Stimulated activated naive CD8-positive, alpha-beta T cell treated with anti-CD3 and anti-CD28 coated beads, Interleukin-15, amount 100 ng/mL, for 72 hours (primary cell): Measurements from ENCODE around the gene SPINK5.

Experiments
- ATAC-seq: fragments of 150-1000 bp; cut with Tn5 transposase; 2 replicates; pipeline ENCODE4 v1.10.0; 2021; ENCODE audit warnings: mild to moderate bottlenecking, moderate library complexity
- DNase-seq, 2 donors: peaks; one replicate each; pipeline ENCODE4 v3.0.0; 2021 to 2022
- H3K27ac Mint-ChIP-seq, 2 donors: one replicate each; pipeline ENCODE4 v1.8.0; 2022; ENCODE audit warnings: mild to moderate bottlenecking in 2 of 2, mixed read lengths in 2 of 2, moderate library complexity in 2 of 2
- H3K27me3 Mint-ChIP-seq: one replicate; pipeline ENCODE4 v1.8.0; 2022; ENCODE audit warnings: mixed read lengths
- H3K4me1 Mint-ChIP-seq: one replicate; pipeline ENCODE4 v1.8.0; 2022; ENCODE audit warnings: mild to moderate bottlenecking, mixed read lengths
- H3K4me3 Mint-ChIP-seq, 2 donors: one replicate each; pipeline ENCODE4 v1.8.0; 2022; ENCODE audit warnings: mild to moderate bottlenecking in 2 of 2, mixed read lengths in 2 of 2, moderate library complexity in 1 of 2
- H3K9me3 Mint-ChIP-seq, 2 donors: one replicate each; pipeline ENCODE4 v1.8.0; 2022; ENCODE audit warnings: mixed read lengths in 2 of 2

Gene SPINK5

GRCh38 chr5:148146487-148146886 is 82.7 kb downstream of the SPINK5 start:
- DNase-seq (no peak), ATAC-seq (no peak)
- Mint-ChIP-seq H3K9me3 (peaks cover 0 to 5% of the 10 kb centered on the region in 2 donors), H3K4me3 (no peak overlapping the region), H3K27me3 (peaks cover 8% of the 10 kb centered on the region), H3K4me1 (no peaks in the 10 kb centered on the region), H3K27ac (no peak overlapping the region)

DNA sequence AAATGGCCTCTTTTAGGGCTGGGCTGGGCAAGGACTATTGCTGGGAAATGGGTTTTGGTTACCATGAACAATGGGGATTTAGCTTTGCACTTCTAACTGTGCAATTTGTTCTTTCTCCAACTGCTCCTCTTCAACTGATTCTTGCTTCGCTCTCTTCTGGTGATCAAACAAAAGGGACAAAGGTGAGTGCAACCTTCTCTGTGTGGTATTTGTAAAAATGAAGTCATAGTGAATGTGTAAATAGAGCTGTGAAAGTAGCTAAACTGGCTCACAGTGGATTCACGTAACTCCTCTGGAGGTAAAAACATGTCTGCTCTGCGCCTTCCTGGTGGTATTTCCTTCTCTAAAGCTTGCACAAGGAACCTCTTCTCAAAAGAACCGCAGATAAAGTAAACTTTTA is 83.6 kb downstream of the SPINK5 start:
- Mint-ChIP-seq H3K4me1 (no peaks in the 10 kb centered on the region), H3K9me3 (peaks cover 0 to 5% of the 10 kb centered on the region in 2 donors), H3K4me3 (no peak overlapping the region), H3K27ac (no peak overlapping the region), H3K27me3 (peaks cover 8% of the 10 kb centered on the region)
- ATAC-seq (no peak), DNase-seq (no peak)

- no peak overlapping the region for H3K27ac Mint-ChIP-seq
- H3K9me3 Mint-ChIP-seq, result peaks cover 0 to 5% of the 10 kb centered on the region in 2 donors
These were observed 88.1 kb downstream of the SPINK5 start for GRCh38 chr5:148151872-148152271.

DNA sequence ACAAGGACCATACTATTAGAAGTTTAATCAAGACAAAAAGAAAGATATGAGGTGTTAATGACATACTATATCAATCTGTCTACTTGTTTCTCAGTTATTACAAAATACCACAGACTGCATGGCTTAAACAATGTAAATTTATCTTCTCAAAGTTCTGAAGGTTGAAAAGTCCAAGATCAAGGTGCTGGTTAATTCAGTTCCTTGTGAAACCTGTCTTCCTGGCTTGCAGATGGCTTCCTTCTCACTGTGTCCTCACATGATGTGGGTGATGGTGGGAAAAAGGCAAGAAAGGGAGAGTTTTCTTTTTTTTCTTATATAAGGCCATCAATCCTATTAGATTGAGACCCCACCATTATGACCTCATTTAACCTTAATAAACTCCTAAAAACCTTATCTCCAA is 89.0 kb downstream of the SPINK5 start:
- Mint-ChIP-seq H3K4me1 (no peaks in the 10 kb centered on the region), H3K27ac (no peak overlapping the region), H3K9me3 (peaks cover 0 to 5% of the 10 kb centered on the region in 2 donors), H3K27me3 (peaks cover 18% of the 10 kb centered on the region), H3K4me3 (no peak overlapping the region)
- ATAC-seq (no peak), DNase-seq (no peak)

More at GRCh38 chr5:148151872-148152271, 88.1 kb downstream of the SPINK5 start:
- DNase-seq (no peak), ATAC-seq (no peak)
- H3K4me1 Mint-ChIP-seq, result no peaks in the 10 kb centered on the region
- H3K4me3 Mint-ChIP-seq, result no peak overlapping the region
- H3K27me3 Mint-ChIP-seq, result peaks cover 14% of the 10 kb centered on the region

DNA sequence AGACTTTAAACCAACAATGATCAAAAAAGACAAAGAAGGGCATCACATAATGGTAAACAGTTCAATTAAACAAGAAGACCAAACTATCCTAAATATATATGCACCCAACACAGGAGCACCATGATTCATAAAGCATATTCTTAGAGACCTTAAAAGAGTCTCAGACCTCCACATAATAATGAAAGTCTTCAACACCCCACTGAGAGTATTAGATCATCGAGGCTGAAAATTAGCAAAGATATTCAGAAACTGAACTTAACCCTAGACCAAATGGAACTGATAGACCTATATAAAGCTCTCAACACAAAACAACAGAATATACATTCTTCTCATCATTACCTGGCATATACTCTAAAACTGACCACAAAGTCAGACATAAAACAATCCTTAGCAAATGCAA is 92.8 kb downstream of the SPINK5 start:
- H3K27ac Mint-ChIP-seq, result no peak overlapping the region
- H3K27me3 Mint-ChIP-seq, result peaks cover 11% of the 10 kb centered on the region
- H3K4me1 Mint-ChIP-seq, result no peaks in the 10 kb centered on the region
- ATAC-seq (peak; percentile 42), DNase-seq (no peak)
- H3K9me3 Mint-ChIP-seq, result peaks cover 0 to 5% of the 10 kb centered on the region in 2 donors
- no peak overlapping the region for H3K4me3 Mint-ChIP-seq

- H3K27me3 Mint-ChIP-seq, result peaks cover 10% of the 10 kb centered on the region
- H3K4me1 Mint-ChIP-seq, result no peaks in the 10 kb centered on the region
- H3K4me3 Mint-ChIP-seq, result no peak overlapping the region
- H3K9me3 Mint-ChIP-seq, result no peaks in the 10 kb centered on the region
- no peak overlapping the region for H3K27ac Mint-ChIP-seq
- DNase-seq, result no peak
- ATAC-seq, result no peak
These were observed 98.3 kb downstream of the SPINK5 start for GRCh38 chr5:148162038-148162437.

DNA sequence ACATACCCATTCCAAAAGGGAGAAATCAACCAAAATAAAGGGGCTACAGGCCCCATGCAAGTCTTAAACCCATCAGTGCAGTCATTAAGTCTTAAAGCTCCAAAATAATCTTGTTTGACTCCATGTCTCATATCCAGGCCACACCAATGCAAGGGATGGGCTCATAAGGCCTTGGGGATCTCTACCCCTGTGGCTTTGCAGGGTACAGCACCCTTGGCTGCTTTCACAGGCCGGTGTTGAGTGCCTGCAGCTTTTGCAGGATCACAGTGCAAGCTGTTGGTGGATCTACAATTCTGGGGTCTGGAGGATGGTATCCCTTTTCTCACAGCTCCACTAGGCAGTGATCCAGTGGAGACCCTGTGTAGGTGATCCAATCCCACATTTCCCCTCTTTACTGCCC is 99.6 kb downstream of the SPINK5 start:
- Mint-ChIP-seq H3K27ac (peak overlapping the region in 1 of 2 donors; percentile 22), H3K27me3 (peaks cover 7% of the 10 kb centered on the region), H3K4me3 (no peak overlapping the region), H3K9me3 (no peaks in the 10 kb centered on the region), H3K4me1 (no peaks in the 10 kb centered on the region)
- peak; percentile 46 for ATAC-seq
- no peak for DNase-seq

GRCh38 chr5:148166550-148167283 is 102.9 kb downstream of the SPINK5 start:
- no peak overlapping the region for H3K27ac Mint-ChIP-seq
- DNase-seq, result no peak
- H3K9me3 Mint-ChIP-seq, result no peaks in the 10 kb centered on the region
- no peak overlapping the region for H3K4me3 Mint-ChIP-seq
- H3K4me1 Mint-ChIP-seq, result no peaks in the 10 kb centered on the region
- peaks cover 7% of the 10 kb centered on the region for H3K27me3 Mint-ChIP-seq
- ATAC-seq, result no peak

GRCh38 chr5:148168246-148168645 is 104.5 kb downstream of the SPINK5 start, which contains the start of gene SPINK14:
SPINK14 (plus strand) TSS chr5:148168546; CDS start chr5:148169733, 1,187 bp downstream.
- Mint-ChIP-seq H3K4me1 (no peaks in the 10 kb centered on the region), H3K9me3 (no peaks in the 10 kb centered on the region), H3K27me3 (peaks cover 7% of the 10 kb centered on the region), H3K4me3 (no peak within 1 kb of the TSS), H3K27ac (no peak within 1 kb of the TSS)
- ATAC-seq, result no peak
- no peak for DNase-seq

DNA sequence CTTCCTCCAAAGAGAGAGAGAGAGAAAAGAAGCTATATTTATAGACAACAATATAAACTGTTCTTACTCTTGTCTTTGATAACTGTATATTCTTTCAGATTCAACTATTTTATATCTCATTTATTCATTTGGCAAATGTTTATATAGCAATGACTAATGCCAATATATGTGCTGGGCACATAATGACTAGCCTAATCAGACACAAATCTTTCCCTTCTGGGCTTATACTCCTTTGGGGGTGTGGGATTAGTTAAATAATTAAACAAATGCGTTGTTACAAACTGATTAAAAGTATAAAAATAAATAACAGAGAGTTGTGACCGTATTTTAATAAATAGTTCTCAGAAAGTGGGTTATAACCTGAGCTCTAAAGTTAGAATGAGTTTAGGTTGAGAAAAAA is 108.6 kb downstream of the SPINK5 start:
- ATAC-seq (no peak), DNase-seq (no peak)
- H3K4me3 Mint-ChIP-seq, result no peak overlapping the region
- no peaks in the 10 kb centered on the region for H3K9me3 Mint-ChIP-seq
- peaks cover 14% of the 10 kb centered on the region for H3K27me3 Mint-ChIP-seq
- H3K27ac Mint-ChIP-seq, result no peak overlapping the region
- no peaks in the 10 kb centered on the region for H3K4me1 Mint-ChIP-seq

DNA sequence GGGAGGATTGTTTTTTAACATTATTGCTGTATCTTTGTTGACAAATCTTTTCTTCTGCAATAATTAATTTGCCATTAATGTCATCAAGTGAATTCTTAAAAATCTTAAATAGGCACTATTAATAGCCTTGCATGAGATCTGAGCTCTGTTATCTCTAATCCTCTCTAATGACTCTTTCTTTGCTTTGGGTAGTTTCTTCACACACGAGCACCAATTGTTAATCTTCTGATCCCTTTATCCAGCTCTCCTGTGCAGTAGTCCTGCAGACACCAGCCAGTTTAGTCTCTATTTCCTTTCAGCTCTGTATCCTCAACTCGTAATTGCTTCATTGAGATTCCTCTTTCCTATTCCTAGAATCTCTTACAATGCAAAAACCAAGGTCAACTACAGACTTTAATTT is 112.7 kb downstream of the SPINK5 start:
- DNase-seq (no peak), ATAC-seq (no peak)
- peaks cover 26% of the 10 kb centered on the region for H3K27me3 Mint-ChIP-seq
- no peak overlapping the region for H3K27ac Mint-ChIP-seq
- H3K9me3 Mint-ChIP-seq, result no peaks in the 10 kb centered on the region
- no peaks in the 10 kb centered on the region for H3K4me1 Mint-ChIP-seq
- no peak overlapping the region for H3K4me3 Mint-ChIP-seq

DNA sequence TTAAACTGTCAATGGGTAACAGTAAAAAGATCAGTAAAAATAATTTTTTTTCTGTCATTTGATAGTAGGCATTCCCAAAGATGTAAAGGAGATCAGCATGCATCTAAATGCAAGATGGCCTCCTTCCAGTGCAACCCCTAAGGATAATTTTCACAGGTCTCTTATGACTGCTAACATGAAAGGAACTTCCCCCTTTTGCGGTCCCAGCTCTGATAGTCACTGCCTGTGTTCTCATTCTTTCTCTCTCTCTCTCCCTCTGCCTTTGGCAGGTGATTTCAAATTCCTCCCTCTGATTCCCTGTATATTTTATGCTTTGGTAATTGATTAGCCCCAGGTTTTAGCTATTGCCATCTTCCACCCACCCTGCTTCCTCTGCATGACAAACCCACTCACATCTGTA is 113.4 kb downstream of the SPINK5 start:
- H3K4me3 Mint-ChIP-seq, result no peak overlapping the region
- ATAC-seq, result no peak

GRCh38 chr5:148179234-148179824 is 115.5 kb downstream of the SPINK5 start:
- H3K27me3 Mint-ChIP-seq, result peaks cover 31% of the 10 kb centered on the region
- H3K27ac Mint-ChIP-seq, result no peak overlapping the region
- H3K4me3 Mint-ChIP-seq, result no peak overlapping the region
- H3K9me3 Mint-ChIP-seq, result no peaks in the 10 kb centered on the region
- ATAC-seq, result peak; percentile 76
- DNase-seq, result peak; percentile 7 to 9
- H3K4me1 Mint-ChIP-seq, result no peaks in the 10 kb centered on the region

More for the DNA sequence above, 113.4 kb downstream of the SPINK5 start:
- DNase-seq, result no peak
- no peak overlapping the region for H3K27ac Mint-ChIP-seq
- no peaks in the 10 kb centered on the region for H3K9me3 Mint-ChIP-seq
- H3K27me3 Mint-ChIP-seq, result peaks cover 26% of the 10 kb centered on the region
- H3K4me1 Mint-ChIP-seq, result no peaks in the 10 kb centered on the region

DNA sequence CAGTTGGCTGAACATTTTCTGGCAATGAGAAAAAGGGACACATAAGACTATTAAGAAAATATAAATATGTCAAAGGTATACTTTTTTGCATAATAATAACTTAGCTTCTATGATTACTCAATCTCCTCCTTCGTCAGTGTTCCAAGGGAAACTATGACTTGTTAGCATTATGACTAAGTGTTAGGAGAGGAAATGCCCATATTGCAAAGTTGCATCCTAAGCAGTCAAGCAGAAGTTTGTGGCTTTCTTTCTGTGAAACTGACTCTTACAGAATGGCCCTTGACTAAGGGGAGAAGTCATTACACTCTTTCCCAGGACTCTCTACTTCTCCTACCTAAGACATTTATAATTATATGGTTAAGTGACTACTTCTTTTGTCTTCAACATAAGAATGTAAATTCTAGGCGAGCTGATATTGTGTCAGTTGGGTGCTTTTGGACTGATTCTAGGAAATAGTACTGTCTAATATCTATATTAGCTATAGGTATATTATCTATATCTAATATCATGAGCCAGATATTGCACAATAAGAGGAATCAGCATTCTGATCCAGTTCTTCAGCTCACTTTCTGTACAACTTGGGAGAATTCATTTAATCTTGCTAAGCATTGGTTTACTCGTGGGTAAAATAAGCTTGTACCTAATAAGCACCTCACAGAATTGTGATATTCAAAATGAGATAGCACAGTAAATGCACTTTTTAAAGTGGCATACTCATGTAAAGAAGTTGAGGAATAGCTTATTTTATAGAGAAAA is 122.6 kb downstream of the SPINK5 start:
- Mint-ChIP-seq H3K9me3 (no peaks in the 10 kb centered on the region), H3K27ac (no peak overlapping the region), H3K4me3 (no peak overlapping the region), H3K27me3 (peaks cover 37% of the 10 kb centered on the region), H3K4me1 (peaks cover 5% of the 10 kb centered on the region)
- peak; percentile 12 to 35 for DNase-seq
- peak; percentile 100 for ATAC-seq
